Mammary epithelial cell (primary cell): ENCODE data around the gene XPOT.

Experiments
- EZH2 ChIP-seq: IDR thresholded peaks from 2 replicates; pipeline ENCODE4 v1.6.1; 2012; ENCODE audit warnings: low read length, inconsistent platforms, borderline replicate concordance
- TF ChIP-seq, protein P1 (sequence below), 2 donors: IDR thresholded peaks in 1 of 2; conservative IDR thresholded peaks in 1 of 2; 2 replicates each; pipeline ENCODE4 v1.5.1; 2011 to 2012; ENCODE audit warnings: inconsistent platforms in 2 of 2, low read length in 2 of 2, mild to moderate bottlenecking in 2 of 2, control low read depth in 1 of 2, low read depth in 1 of 2; ENCODE audit not compliant: insufficient read depth in 1 of 2; ENCODE audit errors: extremely low read depth in 1 of 2

GRCh38 chr12:64385019-64385418 lies 19.2 kb upstream of the XPOT start:
- TF ChIP-seq, protein P1, sequence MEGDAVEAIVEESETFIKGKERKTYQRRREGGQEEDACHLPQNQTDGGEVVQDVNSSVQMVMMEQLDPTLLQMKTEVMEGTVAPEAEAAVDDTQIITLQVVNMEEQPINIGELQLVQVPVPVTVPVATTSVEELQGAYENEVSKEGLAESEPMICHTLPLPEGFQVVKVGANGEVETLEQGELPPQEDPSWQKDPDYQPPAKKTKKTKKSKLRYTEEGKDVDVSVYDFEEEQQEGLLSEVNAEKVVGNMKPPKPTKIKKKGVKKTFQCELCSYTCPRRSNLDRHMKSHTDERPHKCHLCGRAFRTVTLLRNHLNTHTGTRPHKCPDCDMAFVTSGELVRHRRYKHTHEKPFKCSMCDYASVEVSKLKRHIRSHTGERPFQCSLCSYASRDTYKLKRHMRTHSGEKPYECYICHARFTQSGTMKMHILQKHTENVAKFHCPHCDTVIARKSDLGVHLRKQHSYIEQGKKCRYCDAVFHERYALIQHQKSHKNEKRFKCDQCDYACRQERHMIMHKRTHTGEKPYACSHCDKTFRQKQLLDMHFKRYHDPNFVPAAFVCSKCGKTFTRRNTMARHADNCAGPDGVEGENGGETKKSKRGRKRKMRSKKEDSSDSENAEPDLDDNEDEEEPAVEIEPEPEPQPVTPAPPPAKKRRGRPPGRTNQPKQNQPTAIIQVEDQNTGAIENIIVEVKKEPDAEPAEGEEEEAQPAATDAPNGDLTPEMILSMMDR (conservative IDR thresholded peaks at IDR 0.05 in 1 of 2, IDR thresholded peaks at IDR 0.05 in 1 of 2; ENCODE audit: extremely low read depth in 1 of 2, insufficient read depth in 1 of 2, low read depth in 1 of 2, low read length in 2 of 2) = no peak
- no peak for TF ChIP-seq EZH2
